Measurements from ENCODE around the gene C13orf46. TPM values are rescaled to one million over a fixed set of nuclear protein-coding genes. Genes with fewer than 3 reads are reported as not detected.

C13orf46 gene
- total RNA-seq, 1 experiment from 2014 or later = not detected

DNA sequence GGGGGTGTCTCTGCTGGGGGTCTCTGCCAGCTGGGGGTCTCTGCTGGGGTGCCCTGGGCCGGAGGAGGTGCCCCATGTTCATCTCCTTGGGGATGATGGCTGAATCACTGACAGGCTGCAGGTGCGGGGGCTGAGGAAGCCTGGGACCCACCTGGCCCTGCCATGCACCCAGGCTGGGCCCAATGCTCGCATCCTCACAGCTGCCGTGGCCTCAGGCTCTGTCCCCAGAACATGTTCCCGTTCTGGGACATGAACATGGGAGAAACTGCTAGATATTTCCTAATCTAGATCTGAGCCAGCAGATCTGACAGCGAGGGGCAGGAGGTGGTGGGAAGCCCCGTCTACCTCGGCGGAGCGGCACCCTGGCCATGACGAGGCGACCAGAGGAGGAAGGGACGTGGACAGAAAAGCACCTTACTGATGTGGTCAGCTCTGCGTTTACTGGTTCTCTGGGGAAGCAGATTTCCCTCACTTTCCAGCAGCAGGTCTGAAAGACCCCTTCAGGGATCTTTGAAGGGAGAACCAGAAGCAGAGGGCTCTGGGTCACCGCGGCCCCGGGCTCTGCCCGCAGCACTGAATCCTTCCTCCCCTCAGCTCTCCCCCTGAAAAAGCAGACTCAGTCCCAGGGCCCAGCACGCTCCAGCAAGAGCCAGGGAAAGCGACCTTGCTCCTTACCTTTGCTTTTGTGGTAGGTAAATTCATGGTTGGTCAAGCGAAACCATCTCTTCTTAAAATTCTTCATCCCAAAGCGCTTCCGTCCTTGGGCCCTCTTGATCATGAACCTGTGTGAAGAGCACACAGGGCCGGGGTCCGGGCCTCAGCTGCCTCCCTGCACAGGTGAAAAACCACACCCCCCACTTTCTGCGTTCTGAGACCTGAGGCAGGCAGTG lies 26.5 kb upstream of the C13orf46 start:
- no TSS peak for BruUV-seq (replicated peaks)
- TF ChIP-seq, protein P1, sequence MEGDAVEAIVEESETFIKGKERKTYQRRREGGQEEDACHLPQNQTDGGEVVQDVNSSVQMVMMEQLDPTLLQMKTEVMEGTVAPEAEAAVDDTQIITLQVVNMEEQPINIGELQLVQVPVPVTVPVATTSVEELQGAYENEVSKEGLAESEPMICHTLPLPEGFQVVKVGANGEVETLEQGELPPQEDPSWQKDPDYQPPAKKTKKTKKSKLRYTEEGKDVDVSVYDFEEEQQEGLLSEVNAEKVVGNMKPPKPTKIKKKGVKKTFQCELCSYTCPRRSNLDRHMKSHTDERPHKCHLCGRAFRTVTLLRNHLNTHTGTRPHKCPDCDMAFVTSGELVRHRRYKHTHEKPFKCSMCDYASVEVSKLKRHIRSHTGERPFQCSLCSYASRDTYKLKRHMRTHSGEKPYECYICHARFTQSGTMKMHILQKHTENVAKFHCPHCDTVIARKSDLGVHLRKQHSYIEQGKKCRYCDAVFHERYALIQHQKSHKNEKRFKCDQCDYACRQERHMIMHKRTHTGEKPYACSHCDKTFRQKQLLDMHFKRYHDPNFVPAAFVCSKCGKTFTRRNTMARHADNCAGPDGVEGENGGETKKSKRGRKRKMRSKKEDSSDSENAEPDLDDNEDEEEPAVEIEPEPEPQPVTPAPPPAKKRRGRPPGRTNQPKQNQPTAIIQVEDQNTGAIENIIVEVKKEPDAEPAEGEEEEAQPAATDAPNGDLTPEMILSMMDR (IDR thresholded peaks at IDR 0.05; ENCODE audit: insufficient read depth in 1 of 2, low read depth in 1 of 2, low read length in 1 of 2, severe bottlenecking in 1 of 2, unreplicated experiment in 1 of 2) = no peak
- POLR2A ChIA-PET = no interaction called here
- Histone ChIP-seq H3K27me3 (replicated peaks; ENCODE audit: control insufficient read depth, insufficient read depth, low read length) (no peaks in the 10 kb centered on the region), H3K9me3 (no peaks in the 10 kb centered on the region), H3K4me3 (ENCODE audit: low read depth, low read length) (no peak overlapping the region), H3K36me3 (ENCODE audit: control insufficient read depth, insufficient read depth, low read length) (no peaks in the 10 kb centered on the region), H3K4me1 (peaks cover 4% of the 10 kb centered on the region; the same call in 1 of the 2 replicates)
- no peak overlapping the region for H3K27ac Mint-ChIP-seq (ENCODE audit: unreplicated experiment)
- intact Hi-C loops (cut with micrococcal nuclease; ENCODE audit: unreplicated experiment) = no loop called here
- CTCF ChIA-PET = no interaction called here
- no peaks in the 10 kb centered on the region for H3K9me3 Mint-ChIP-seq (ENCODE audit: unreplicated experiment)
- DNase-seq = no peak
- H3K4me1 Mint-ChIP-seq (ENCODE audit: low read depth, unreplicated experiment) = no peaks in the 10 kb centered on the region
- no peak overlapping the region for H3K4me3 Mint-ChIP-seq (ENCODE audit: unreplicated experiment)
- no peaks in the 10 kb centered on the region for H3K27me3 Mint-ChIP-seq (ENCODE audit: insufficient read depth, unreplicated experiment)
- no peaks in the 10 kb centered on the region for H3K36me3 Mint-ChIP-seq (ENCODE audit: insufficient read depth, unreplicated experiment)

DNA sequence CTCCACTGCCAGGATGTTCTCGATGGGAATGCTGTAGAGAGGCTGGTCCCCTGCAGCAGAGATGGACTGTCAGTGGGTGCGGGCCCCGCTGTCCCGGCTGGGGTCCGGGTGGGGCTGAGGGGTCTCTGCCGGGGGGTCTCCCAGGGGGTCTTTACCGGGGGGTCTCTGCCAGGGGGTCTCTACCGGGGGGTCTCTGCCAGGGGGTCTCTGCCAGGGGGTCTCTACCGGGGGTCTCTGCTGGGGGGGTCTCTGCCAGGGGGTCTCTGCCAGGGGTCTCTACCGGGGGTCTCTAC lies 25.7 kb upstream of the C13orf46 start:
- DNase-seq = no peak
- H3K27me3 Mint-ChIP-seq (ENCODE audit: insufficient read depth, unreplicated experiment) = no peaks in the 10 kb centered on the region

DNA sequence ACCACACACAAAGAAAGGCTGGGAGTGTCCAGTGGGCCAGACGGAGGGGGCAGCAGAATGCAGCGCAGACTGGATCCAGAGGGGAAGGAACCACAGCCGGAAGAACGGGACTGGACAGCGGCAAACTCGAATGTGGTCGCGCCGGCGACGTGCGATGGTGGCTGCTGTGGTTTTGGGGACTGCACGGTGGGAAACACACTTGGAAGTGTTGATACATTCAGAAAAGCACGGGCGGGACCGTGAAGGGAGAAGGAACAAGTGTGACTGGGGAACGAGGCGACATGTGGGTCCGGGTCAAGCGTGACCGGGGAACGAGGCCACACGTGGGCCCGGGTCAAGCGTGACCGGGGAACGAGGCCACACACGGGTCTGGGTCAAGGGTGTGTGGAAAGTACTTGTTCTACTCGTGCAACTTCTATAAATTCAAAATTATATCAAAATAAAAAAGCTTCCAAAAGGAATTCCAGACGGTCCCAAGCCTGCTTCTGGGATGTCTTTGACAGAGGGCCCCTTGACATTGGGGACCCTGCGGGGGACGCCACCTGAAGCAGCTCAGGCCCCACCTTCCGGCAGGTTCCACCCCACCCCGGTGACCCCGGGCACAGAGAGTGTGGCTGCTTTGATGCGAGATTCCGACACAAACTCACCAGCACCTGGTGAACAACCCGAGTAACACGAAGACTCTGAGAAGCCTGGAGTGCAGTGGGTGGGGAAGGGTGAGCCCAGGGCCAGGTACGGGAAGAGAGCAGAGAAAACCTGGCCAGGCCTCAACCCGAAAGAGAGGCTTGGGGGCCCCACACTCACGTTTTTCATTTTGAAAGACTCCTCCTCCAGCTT lies 25.1 kb upstream of the C13orf46 start:
- no TSS peak for BruUV-seq (replicated peaks)
- ChIA-PET POLR2A (no interaction called here), CTCF (no interaction called here)
- peaks cover 2% of the 10 kb centered on the region for H3K27me3 Mint-ChIP-seq (ENCODE audit: insufficient read depth, unreplicated experiment)
- no peak overlapping the region for H3K4me3 ChIP-seq (ENCODE audit: low read depth, low read length)
- H3K9me3 ChIP-seq = no peaks in the 10 kb centered on the region
- H3K27ac Mint-ChIP-seq (ENCODE audit: unreplicated experiment) = no peak overlapping the region
- H3K9me3 Mint-ChIP-seq (ENCODE audit: unreplicated experiment) = no peaks in the 10 kb centered on the region
- no peaks in the 10 kb centered on the region for H3K27me3 ChIP-seq (replicated peaks; ENCODE audit: control insufficient read depth, insufficient read depth, low read length)
- no peaks in the 10 kb centered on the region for H3K4me1 ChIP-seq
- no peak overlapping the region for H3K4me3 Mint-ChIP-seq (ENCODE audit: unreplicated experiment)
- TF ChIP-seq, protein P1 (IDR thresholded peaks at IDR 0.05; ENCODE audit: insufficient read depth in 1 of 2, low read depth in 1 of 2, low read length in 1 of 2, severe bottlenecking in 1 of 2, unreplicated experiment in 1 of 2) = no peak
- H3K36me3 Mint-ChIP-seq (ENCODE audit: insufficient read depth, unreplicated experiment) = no peaks in the 10 kb centered on the region
- intact Hi-C loops (cut with micrococcal nuclease; ENCODE audit: unreplicated experiment) = no loop called here
- no peaks in the 10 kb centered on the region for H3K4me1 Mint-ChIP-seq (ENCODE audit: low read depth, unreplicated experiment)
- no peak for DNase-seq
- no peaks in the 10 kb centered on the region for H3K36me3 ChIP-seq (ENCODE audit: control insufficient read depth, insufficient read depth, low read length)

More for the DNA sequence above, 25.7 kb upstream of the C13orf46 start:
- intact Hi-C loops (cut with micrococcal nuclease; ENCODE audit: unreplicated experiment) = no loop called here
- no peak overlapping the region for H3K4me3 Mint-ChIP-seq (ENCODE audit: unreplicated experiment)
- no peaks in the 10 kb centered on the region for H3K4me1 Mint-ChIP-seq (ENCODE audit: low read depth, unreplicated experiment)
- H3K36me3 Mint-ChIP-seq (ENCODE audit: insufficient read depth, unreplicated experiment) = no peaks in the 10 kb centered on the region
- POLR2A ChIA-PET = no interaction called here
- no peaks in the 10 kb centered on the region for H3K36me3 ChIP-seq (ENCODE audit: control insufficient read depth, insufficient read depth, low read length)
- CTCF ChIA-PET = no interaction called here
- no peaks in the 10 kb centered on the region for H3K4me1 ChIP-seq
- BruUV-seq (replicated peaks) = no TSS peak
- TF ChIP-seq, protein P1 (IDR thresholded peaks at IDR 0.05; ENCODE audit: insufficient read depth in 1 of 2, low read depth in 1 of 2, low read length in 1 of 2, severe bottlenecking in 1 of 2, unreplicated experiment in 1 of 2) = no peak
- no peak overlapping the region for H3K27ac Mint-ChIP-seq (ENCODE audit: unreplicated experiment)
- no peaks in the 10 kb centered on the region for H3K9me3 ChIP-seq
- H3K4me3 ChIP-seq (ENCODE audit: low read depth, low read length) = no peak overlapping the region
- H3K27me3 ChIP-seq (replicated peaks; ENCODE audit: control insufficient read depth, insufficient read depth, low read length) = no peaks in the 10 kb centered on the region
- no peaks in the 10 kb centered on the region for H3K9me3 Mint-ChIP-seq (ENCODE audit: unreplicated experiment)
